GM12878 (cell line): Measurements from ENCODE around the gene TAF6L. TPM values are rescaled to one million over a fixed set of nuclear protein-coding genes. Genes with fewer than 3 reads are reported as not detected.

Source experiments
- ATAC-seq: fragments of 200-7000 bp; cut with Tn5 transposase; 3 replicates; pipeline ENCODE4 v1.9.1; 2020; ENCODE audit warnings: mild to moderate bottlenecking, moderate library complexity
- BruUV-seq: library from RNA; stranded (reverse); fragments of 400-500 nt; replicated peaks from 2 replicates; lab custom pipeline; 2021; lab: Mats Ljungman, UMichigan
- CTCF ChIA-PET: fragments of 300-600 bp; sonication (Branson Sonifier 250); formaldehyde crosslinking; extraction: SDS; loops from one replicate; lab custom pipeline; 2021; ENCODE audit warnings: inconsistent platforms; lab: Yijun Ruan, JAX
- POLR2A ChIA-PET: fragments of 350-600 bp; formaldehyde crosslinking; extraction: SDS; loops from one replicate; lab custom pipeline; 2021; ENCODE audit warnings: inconsistent platforms; lab: Charles Lee
- RAD21 ChIA-PET: fragments of 300-600 bp; sonication (Branson Sonifier 250); formaldehyde crosslinking; loops from one replicate; lab custom pipeline; 2023; ENCODE audit warnings: antibody characterized with exemption; ENCODE audit not compliant: unreplicated experiment; lab: Charles Lee
- SMC1A ChIA-PET: fragments of 300-600 bp; sonication (Branson Sonifier 250); formaldehyde crosslinking; loops from one replicate; lab custom pipeline; 2023; ENCODE audit not compliant: unreplicated experiment, uncharacterized antibody; lab: Charles Lee
- DNase-seq: peaks from one replicate; pipeline ENCODE4 v3.0.0-alpha.2; 2011; ENCODE audit warnings: low read depth, low spot score
- FAIRE-seq: peaks from 3 replicates; lab custom pipeline; 2011; peaks lifted over from hg19 to GRCh38; lab: Jason Lieb, UNC
- H2AFZ ChIP-seq: 2 replicates; pipeline ENCODE4 v1.6.0; 2011; ENCODE audit warnings: low read depth, low read length, control low read depth; ENCODE audit not compliant: control insufficient read depth
- H3K27ac ChIP-seq: 2 replicates; pipeline ENCODE4 v1.5.1; 2011; ENCODE audit warnings: control low read depth; ENCODE audit not compliant: control insufficient read depth, insufficient read depth
- H3K27me3 ChIP-seq, 2 experiments: replicated peaks in 1 of 2; 2 replicates each; pipeline versions ENCODE4 v1.6.0 to v1.6.1; 2011; ENCODE audit warnings: low read length in 1 of 2; ENCODE audit not compliant: control insufficient read depth in 2 of 2, insufficient read depth in 2 of 2
- H3K36me3 ChIP-seq, 2 experiments: 2 replicates each; pipeline ENCODE4 v1.5.1; 2011; ENCODE audit warnings: low read length in 1 of 2; ENCODE audit not compliant: control insufficient read depth in 2 of 2, insufficient read depth in 2 of 2
- H3K4me1 ChIP-seq: 2 replicates; pipeline ENCODE4 v1.6.1; 2011; ENCODE audit warnings: mild to moderate bottlenecking, low read length, moderate library complexity, mixed read lengths; ENCODE audit not compliant: control insufficient read depth, insufficient read depth
- H3K4me2 ChIP-seq: 2 replicates; pipeline ENCODE4 v1.6.0; 2011; ENCODE audit warnings: control low read depth; ENCODE audit not compliant: control insufficient read depth, insufficient read depth
- H3K4me3 ChIP-seq: fragments of 200-600 bp; sonication (generic); 2 replicates; pipeline ENCODE4 v1.5.1; 2016
- H3K79me2 ChIP-seq: 2 replicates; pipeline ENCODE4 v1.6.0; 2011; ENCODE audit warnings: low read length; ENCODE audit not compliant: control insufficient read depth, insufficient read depth
- H3K9ac ChIP-seq: 2 replicates; pipeline ENCODE4 v1.8.0; 2011; ENCODE audit warnings: low read length, control low read depth, mixed read lengths; ENCODE audit not compliant: control insufficient read depth, insufficient read depth
- H3K9me3 ChIP-seq: replicated peaks from 3 replicates; pipeline ENCODE4 v1.5.1; 2011; ENCODE audit warnings: mild to moderate bottlenecking, low read length; ENCODE audit not compliant: control insufficient read depth, insufficient read depth
- H4K20me1 ChIP-seq: 2 replicates; pipeline ENCODE4 v1.6.0; 2011; ENCODE audit not compliant: control insufficient read depth, insufficient read depth
- ASH2L ChIP-seq: fragments of 300-600, 200-600 bp; sonication (generic); IDR thresholded peaks from 2 replicates; pipeline ENCODE4 v1.6.1; 2017; ENCODE audit warnings: low read depth, mild to moderate bottlenecking, borderline replicate concordance
- BCL11A ChIP-seq: IDR thresholded peaks from 2 replicates; pipeline ENCODE4 v1.6.1; 2011; ENCODE audit warnings: low read depth, low read length
- CHD1 ChIP-seq: IDR thresholded peaks from 2 replicates; pipeline ENCODE4 v1.6.1; 2012; ENCODE audit warnings: low read depth, low read length, improper control_type of control experiment
- CHD4 ChIP-seq: fragments of 200-600 bp; sonication (generic); IDR thresholded peaks from 2 replicates; pipeline ENCODE4 v1.6.1; 2016; ENCODE audit warnings: mild to moderate bottlenecking
- E4F1 ChIP-seq: fragments of 450-650 bp; IDR thresholded peaks from 2 replicates; pipeline ENCODE4 v1.6.1; 2018; ENCODE audit warnings: borderline replicate concordance, mild to moderate bottlenecking; ENCODE audit not compliant: partially characterized antibody
- HDAC2 ChIP-seq: fragments of 200-600 bp; sonication (generic); IDR thresholded peaks from 2 replicates; pipeline ENCODE4 v1.6.1; 2017
- IKZF2 ChIP-seq, 2 experiments: fragments of 450-650 bp; IDR thresholded peaks; 2 replicates each; pipeline ENCODE4 v1.6.1; 2017; ENCODE audit warnings: mild to moderate bottlenecking in 2 of 2, moderate library complexity in 2 of 2
- IRF3 ChIP-seq: fragments of 450-650 bp; IDR thresholded peaks from 2 replicates; pipeline ENCODE4 v1.6.1; 2014; ENCODE audit warnings: mild to moderate bottlenecking
- LARP7 ChIP-seq: fragments of 450-650 bp; IDR thresholded peaks from 2 replicates; pipeline ENCODE4 v1.6.1; 2017; ENCODE audit warnings: mild to moderate bottlenecking
- MTA2 ChIP-seq: fragments of 450-650 bp; IDR thresholded peaks from 2 replicates; pipeline ENCODE4 v1.6.1; 2016; ENCODE audit warnings: low read depth, mild to moderate bottlenecking, moderate library complexity
- POLR2AphosphoS5 ChIP-seq: IDR thresholded peaks from 2 replicates; pipeline ENCODE4 v1.6.1; 2011; ENCODE audit warnings: mild to moderate bottlenecking, low read length, inconsistent platforms
- SMARCA5 ChIP-seq: fragments of 450-650 bp; IDR thresholded peaks from 2 replicates; pipeline ENCODE4 v1.6.1; 2017; ENCODE audit warnings: mild to moderate bottlenecking
- YBX1 ChIP-seq: fragments of 450-650 bp; IDR thresholded peaks from 2 replicates; pipeline ENCODE4 v1.6.1; 2016; ENCODE audit warnings: antibody characterized with exemption
- WGBS: methylation state at CpG from one replicate; pipeline ENCODE4 v1.1.6; 2016; ENCODE audit warnings: low lambda C conversion rate; ENCODE audit not compliant: insufficient replicate concordance, insufficient coverage; ENCODE audit errors: missing lambda C conversion rate; 5-methylcytosine and 5-hydroxymethylcytosine counted together
- in situ Hi-C: fragments of 300-500 bp; cut with MboI; formaldehyde crosslinking; loops from 9 replicates; pipeline ENCODE4 v1.14.3; 2018; ENCODE audit warnings: mixed read lengths
- intact Hi-C: fragments of 100-400 bp; cut with micrococcal nuclease; formaldehyde crosslinking; loops from one replicate; pipeline ENCODE4 v1.14.2; 2022; ENCODE audit not compliant: unreplicated experiment
- polyA plus RNA-seq, 11 experiments: library from polyadenylated mRNA; depleted of rRNA in 4 of 11; unstranded in 6 of 11; stranded (reverse) in 5 of 11; fragments of >200 nt; fragmentation: Nextera tagmentation in 4 of 11; fragmentation: Illumina TruSeq in 1 of 11; extraction: Ambion mirVana in 4 of 11; extraction: Trizol in 1 of 11; gene quantifications; 1 replicate in 1 of 11; 2 replicates in 10 of 11; pipeline versions ENCODE4 v1.2.1 to v1.2.3, GENCODE V29; 2011 to 2016; ENCODE audit warnings: inconsistent platforms in 2 of 11, missing spikeins in 2 of 11, low read depth in 1 of 11
- total RNA-seq, 4 experiments: library from RNA; depleted of rRNA in 3 of 4; stranded (reverse); fragments of >200 nt in 3 of 4; fragmentation: Illumina TruSeq in 1 of 4; extraction: Trizol in 1 of 4; gene quantifications; 2 replicates each; pipeline versions ENCODE4 v1.2.1 to v1.2.3, GENCODE V29; 2013 to 2021
- TF ChIP-seq, protein P1 (sequence below): fragments of 450-650 bp; IDR thresholded peaks from 2 replicates; pipeline ENCODE4 v1.6.1; 2017; ENCODE audit warnings: antibody characterized with exemption, mild to moderate bottlenecking, moderate library complexity

TAF6L gene
- total and polyA plus RNA-seq, 10 of the 15 experiments (the other 5 are each of a cell fraction or from before 2014, with no cell fraction given), result 0.15 to 35.6 (median 19.0) TPM

- no peak for TF ChIP-seq ASH2L
Measured at GRCh38 chr11:62831520-62832335, 60.5 kb downstream of the TAF6L start, which contains the start of gene STX5 (continued).

GRCh38 chr11:62832336-62833234 is 61.4 kb downstream of the TAF6L start, which contains the start of gene TEX54:
Gene TEX54, minus strand, starts transcription at chr11:62832841.
- in situ Hi-C loops (no loop called here), intact Hi-C loops (loop anchor here (10.0 kb wide), 1 partner anchor 238 kb away; the partner anchor contains the start of gene TUT1)
- H3K79me2 ChIP-seq, result peaks cover 32% of the 10 kb centered on the region
- no peak for DNase-seq
- SMC1A ChIA-PET, result interaction anchor here (0.7 to 1.9 kb wide), 6 partner anchors 8 to 78 kb away, joined by 3 to 7 read pairs (median 4); partner anchors contain the start of gene ZBTB3
- TSS peak; percentile 95 for BruUV-seq
- peak within 1 kb of the TSS; percentile 51 for H2AFZ ChIP-seq
- peak within 1 kb of the TSS; percentile 84 for H3K27ac ChIP-seq
- H3K9ac ChIP-seq, result peak within 1 kb of the TSS; percentile 53
- no peaks in the 10 kb centered on the region for H3K9me3 ChIP-seq
- CTCF ChIA-PET, result interaction anchor here (0.7 to 3.3 kb wide), 5 partner anchors 25 to 49 kb away, joined by 3 to 31 read pairs (median 3); partner anchors contain the start of gene TMEM179B
- no peak for FAIRE-seq
- 22% methylated on average over 40 of the region's 40 CpGs for WGBS
- H3K4me1 ChIP-seq, result peaks cover 8% of the 10 kb centered on the region
- no peaks in the 10 kb centered on the region for H4K20me1 ChIP-seq
- RAD21 ChIA-PET, result interaction anchor here (0.7 to 2.1 kb wide), 13 partner anchors 8 to 104 kb away, joined by 3 to 12 read pairs (median 4); partner anchors contain the start of genes NXF1, TMEM179B, TMEM223 and TTC9C
- peak; percentile 18 for ATAC-seq
- peak within 1 kb of the TSS; percentile 92 for H3K4me2 ChIP-seq
- peak within 1 kb of the TSS; percentile 99 for H3K4me3 ChIP-seq
- no peaks in the 10 kb centered on the region for H3K27me3 ChIP-seq
- POLR2A ChIA-PET, result interaction anchor here (0.6 to 2.9 kb wide), 22 partner anchors 8 to 838 kb away, joined by 3 to 50 read pairs (median 5); partner anchors contain the start of genes C11orf98, CSKMT, NXF1 and POLR2G
- H3K36me3 ChIP-seq, result peaks cover 15 to 18% of the 10 kb centered on the region in 2 experiments
- TF ChIP-seq CHD4, result no peak
- TF ChIP-seq IRF3, result no peak
- TF ChIP-seq MTA2, result no peak
- TF ChIP-seq E4F1, result no peak
- TF ChIP-seq SMARCA5, result no peak
- no peak for TF ChIP-seq IKZF2 (IDR thresholded peaks at IDR 0.05)
- TF ChIP-seq, protein P1, sequence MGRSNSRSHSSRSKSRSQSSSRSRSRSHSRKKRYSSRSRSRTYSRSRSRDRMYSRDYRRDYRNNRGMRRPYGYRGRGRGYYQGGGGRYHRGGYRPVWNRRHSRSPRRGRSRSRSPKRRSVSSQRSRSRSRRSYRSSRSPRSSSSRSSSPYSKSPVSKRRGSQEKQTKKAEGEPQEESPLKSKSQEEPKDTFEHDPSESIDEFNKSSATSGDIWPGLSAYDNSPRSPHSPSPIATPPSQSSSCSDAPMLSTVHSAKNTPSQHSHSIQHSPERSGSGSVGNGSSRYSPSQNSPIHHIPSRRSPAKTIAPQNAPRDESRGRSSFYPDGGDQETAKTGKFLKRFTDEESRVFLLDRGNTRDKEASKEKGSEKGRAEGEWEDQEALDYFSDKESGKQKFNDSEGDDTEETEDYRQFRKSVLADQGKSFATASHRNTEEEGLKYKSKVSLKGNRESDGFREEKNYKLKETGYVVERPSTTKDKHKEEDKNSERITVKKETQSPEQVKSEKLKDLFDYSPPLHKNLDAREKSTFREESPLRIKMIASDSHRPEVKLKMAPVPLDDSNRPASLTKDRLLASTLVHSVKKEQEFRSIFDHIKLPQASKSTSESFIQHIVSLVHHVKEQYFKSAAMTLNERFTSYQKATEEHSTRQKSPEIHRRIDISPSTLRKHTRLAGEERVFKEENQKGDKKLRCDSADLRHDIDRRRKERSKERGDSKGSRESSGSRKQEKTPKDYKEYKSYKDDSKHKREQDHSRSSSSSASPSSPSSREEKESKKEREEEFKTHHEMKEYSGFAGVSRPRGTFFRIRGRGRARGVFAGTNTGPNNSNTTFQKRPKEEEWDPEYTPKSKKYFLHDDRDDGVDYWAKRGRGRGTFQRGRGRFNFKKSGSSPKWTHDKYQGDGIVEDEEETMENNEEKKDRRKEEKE, result no peak
- no peak for TF ChIP-seq CHD1
- TF ChIP-seq HDAC2, result no peak
- peak; percentile 33; the same call in 1 of the 2 replicates for TF ChIP-seq LARP7
- TF ChIP-seq YBX1, result no peak
- no peak for TF ChIP-seq BCL11A
- TF ChIP-seq POLR2AphosphoS5, result peak; percentile 3; the same call in 1 of the 2 replicates
